NCI-H748 (cell line): ENCODE results near the gene MIAT.
A peak's percentile ranks its signal among the peaks of the same experiment; 100 is the strongest.

Source experiments
- DNase-seq: peaks from one replicate; lab custom pipeline; 2025; ENCODE audit not compliant: unreplicated experiment; lab: John Stamatoyannopoulos, UW

The MIAT gene

GRCh38 chr22:26665813-26666231 lies 8.4 kb downstream of the MIAT start:
- DNase-seq, result no peak

GRCh38 chr22:26667140-26667539 lies 9.8 kb downstream of the MIAT start:
- no peak for DNase-seq

- DNase-seq, result no peak
Measured at GRCh38 chr22:26669060-26669481, 11.7 kb downstream of the MIAT start.

GRCh38 chr22:26670459-26670858 lies 13.1 kb downstream of the MIAT start:
- DNase-seq, result no peak

- peak; percentile 19 for DNase-seq
Measured at GRCh38 chr22:26671317-26672059, 14.1 kb downstream of the MIAT start.

- DNase-seq, result no peak
Measured at GRCh38 chr22:26672060-26672471, 14.7 kb downstream of the MIAT start.

- DNase-seq, result peak; percentile 98
Measured at GRCh38 chr22:26672590-26673468, 15.4 kb downstream of the MIAT start.

- DNase-seq, result peak; percentile 43
Measured at GRCh38 chr22:26673486-26673885, 16.1 kb downstream of the MIAT start.

GRCh38 chr22:26674211-26675190 lies 17.1 kb downstream of the MIAT start:
- no peak for DNase-seq

- DNase-seq, result no peak
Measured at GRCh38 chr22:26675687-26676268, 18.4 kb downstream of the MIAT start.

- DNase-seq, result no peak
Measured at GRCh38 chr22:26677217-26677616, 19.8 kb downstream of the MIAT start.

GRCh38 chr22:26679003-26679629 lies 21.7 kb downstream of the MIAT start:
- DNase-seq, result peak; percentile 50

- no peak for DNase-seq
Measured at GRCh38 chr22:26680485-26680884, 23.1 kb downstream of the MIAT start.

GRCh38 chr22:26681395-26681821 lies 24.0 kb downstream of the MIAT start:
- no peak for DNase-seq

GRCh38 chr22:26684168-26684567 lies 26.8 kb downstream of the MIAT start:
- no peak for DNase-seq

- DNase-seq, result no peak
Measured at GRCh38 chr22:26685601-26686000, 28.2 kb downstream of the MIAT start.

- DNase-seq, result no peak
Measured at GRCh38 chr22:26687439-26687838, 30.1 kb downstream of the MIAT start.

- no peak for DNase-seq
Measured at GRCh38 chr22:26689513-26690301, 32.3 kb downstream of the MIAT start.

GRCh38 chr22:26690654-26691376 lies 33.4 kb downstream of the MIAT start:
- DNase-seq, result no peak
